ENCODE measurements around the gene BCR.

- TF ChIP-seq POLR2AphosphoS5 (IDR thresholded peaks at IDR 0.05) (no peak), CTCF (IDR thresholded peaks at IDR 0.05) (no peak), POLR2A (IDR thresholded peaks at IDR 0.05) (no peak), EP300 (IDR thresholded peaks at IDR 0.05) (no peak)
Measured at GRCh38 chr22:23233752-23234408, 53.6 kb downstream of the BCR start.

All from upper lobe of left lung (tissue), 4 donors.